Hepatocyte (in vitro differentiated cells): ENCODE data around the gene AIM2.

Source experiments
- CTCF ChIP-seq: fragments of 200-600 bp; sonication (generic); IDR thresholded peaks from 2 replicates; pipeline ENCODE4 v1.5.1; 2016; ENCODE audit warnings: antibody characterized with exemption, mild to moderate bottlenecking; ENCODE audit not compliant: poor library complexity
- EZH2 ChIP-seq: fragments of 200-600 bp; sonication (generic); IDR thresholded peaks from 2 replicates; pipeline ENCODE4 v1.6.1; 2016; ENCODE audit warnings: antibody characterized with exemption, mild to moderate bottlenecking, borderline replicate concordance

- TF ChIP-seq CTCF: no peak
- TF ChIP-seq EZH2: no peak
These were observed 15.1 kb upstream of the AIM2 start for GRCh38 chr1:159091607-159092031.
